Measurements from ENCODE around the gene CASKIN1.
"Not testable (repeated sequence)": the region's sequence is repeated elsewhere in the genome, so short reads cannot be mapped to it uniquely, and the experiment has no call there.

The CASKIN1 gene

DNA sequence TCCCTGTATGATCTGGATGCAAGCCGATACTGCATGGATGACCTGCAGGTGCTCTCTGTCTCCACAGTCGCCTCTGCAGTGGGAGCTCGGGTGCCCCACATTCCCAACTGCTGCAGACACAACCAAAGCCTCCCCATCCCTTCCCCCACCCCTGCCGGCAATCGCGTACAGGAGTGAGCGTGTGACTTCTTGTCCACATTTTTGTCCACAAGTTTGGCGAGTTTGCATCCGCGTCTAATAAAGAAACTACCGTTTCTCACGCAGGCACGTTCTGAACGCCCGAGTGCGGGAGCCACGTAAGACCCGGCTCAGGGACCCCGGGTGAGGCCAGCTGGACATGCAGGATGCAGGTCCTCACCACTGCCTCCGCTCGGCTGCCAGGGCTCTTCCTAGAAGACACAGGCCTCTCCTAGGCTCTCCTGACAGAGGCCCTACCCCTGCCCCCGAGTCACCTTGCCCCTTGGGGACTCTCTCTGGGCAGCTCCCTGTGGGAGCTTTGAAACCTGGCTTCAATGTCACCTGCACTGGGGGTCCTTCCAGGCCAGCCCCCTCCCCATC, 66.4 kb downstream of the CASKIN1 start:
- H3K27me3 ChIP-seq (ENCODE audit: control insufficient read depth, insufficient read depth, low read length); H3K27ac ChIP-seq (ENCODE audit: low read length); H3K36me3 ChIP-seq (ENCODE audit: control insufficient read depth, insufficient read depth, low read length); H3K4me1 ChIP-seq (ENCODE audit: control insufficient read depth, insufficient read depth, low read length); H3K4me3 ChIP-seq (ENCODE audit: low read length); H3K9me3 ChIP-seq (ENCODE audit: control insufficient read depth, insufficient read depth, low read length); DNase-seq (ENCODE audit: low read depth, low spot score): not testable (repeated sequence)
- WGBS (ENCODE audit: insufficient coverage, insufficient read length), result no CpG with 5 or more reads among the region's 22 CpGs

DNA sequence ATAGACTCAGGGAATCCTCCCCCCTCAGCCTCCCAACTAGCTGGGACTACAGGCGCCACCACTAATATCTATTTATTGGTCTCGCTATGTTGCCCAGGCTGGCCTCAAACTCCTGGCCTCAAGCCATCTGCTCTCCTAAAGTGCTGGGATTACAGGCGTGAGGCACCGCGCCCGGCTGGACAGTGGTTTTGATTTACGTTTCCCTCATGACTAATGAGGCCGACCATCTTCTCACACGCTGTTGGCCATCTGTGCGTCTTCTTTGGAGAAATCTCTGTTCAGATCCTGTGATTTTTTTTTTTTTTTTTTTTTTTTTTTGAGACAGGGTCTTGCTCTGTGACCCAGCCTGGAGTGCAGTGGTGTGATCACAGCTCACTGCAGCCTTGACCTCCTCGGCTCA, 67.2 kb downstream of the CASKIN1 start:
- H3K4me3 ChIP-seq (ENCODE audit: low read length); H3K4me1 ChIP-seq (ENCODE audit: control insufficient read depth, insufficient read depth, low read length); H3K9me3 ChIP-seq (ENCODE audit: control insufficient read depth, insufficient read depth, low read length); H3K27me3 ChIP-seq (ENCODE audit: control insufficient read depth, insufficient read depth, low read length); DNase-seq (ENCODE audit: low read depth, low spot score); H3K27ac ChIP-seq (ENCODE audit: low read length); H3K36me3 ChIP-seq (ENCODE audit: control insufficient read depth, insufficient read depth, low read length): not testable (repeated sequence)
- no CpG with 5 or more reads among the region's 11 CpGs for WGBS (ENCODE audit: insufficient coverage, insufficient read length)

DNA sequence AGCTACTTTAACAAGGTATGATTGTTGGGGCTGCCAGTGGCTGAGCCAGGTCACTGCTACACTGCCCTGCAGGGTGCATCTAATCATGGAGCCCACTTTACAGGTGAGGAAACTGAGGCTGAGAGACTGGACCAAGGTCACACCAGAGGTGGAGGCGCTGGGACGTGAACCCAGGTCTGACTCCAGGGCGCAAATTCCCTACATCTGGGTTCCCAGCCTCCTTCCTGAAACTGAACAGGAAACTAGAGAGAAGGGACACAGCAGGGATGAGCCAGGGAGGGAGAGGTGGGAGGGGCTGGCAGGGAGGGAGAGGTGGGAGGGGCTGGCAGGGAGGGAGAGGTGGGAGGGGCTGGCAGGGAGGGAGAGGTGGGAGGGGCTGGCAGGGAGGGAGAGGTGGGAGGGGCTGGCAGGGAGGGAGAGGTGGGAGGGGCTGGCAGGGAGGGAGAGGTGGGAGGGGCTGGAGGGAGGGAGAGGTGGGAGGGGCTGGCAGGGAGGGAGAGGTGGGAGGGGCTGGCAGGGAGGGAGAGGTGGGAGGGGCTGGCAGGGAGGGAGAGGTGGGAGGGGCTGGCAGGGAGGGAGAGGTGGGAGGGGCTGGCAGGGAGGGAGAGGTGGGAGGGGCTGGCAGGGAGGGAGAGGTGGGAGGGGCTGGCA, 68.7 kb downstream of the CASKIN1 start:
- H3K36me3 ChIP-seq (ENCODE audit: control insufficient read depth, insufficient read depth, low read length); H3K27me3 ChIP-seq (ENCODE audit: control insufficient read depth, insufficient read depth, low read length); DNase-seq (ENCODE audit: low read depth, low spot score); H3K9me3 ChIP-seq (ENCODE audit: control insufficient read depth, insufficient read depth, low read length); H3K27ac ChIP-seq (ENCODE audit: low read length); H3K4me1 ChIP-seq (ENCODE audit: control insufficient read depth, insufficient read depth, low read length); H3K4me3 ChIP-seq (ENCODE audit: low read length): not testable (repeated sequence)
- no CpG with 5 or more reads among the region's 3 CpGs for WGBS (ENCODE audit: insufficient coverage, insufficient read length)
